Activated CD4-positive, alpha-beta T cell treated with anti-CD3 and anti-CD28 coated beads for 24 hours (primary cell): ENCODE results near the gene PHACTR3.

ENCODE experiments used
- DNase-seq, 2 donors: peaks; one replicate each; pipeline ENCODE4 v3.0.0-alpha.2; 2020; ENCODE audit warnings: low read depth in 2 of 2

The PHACTR3 gene

GRCh38 chr20:59647271-59647670 is 42.9 kb downstream of the PHACTR3 start:
- DNase-seq: no peak

- DNase-seq: no peak
Observed at GRCh38 chr20:59648466-59649070, 44.2 kb downstream of the PHACTR3 start.

GRCh38 chr20:59650418-59650817 is 46.1 kb downstream of the PHACTR3 start:
- no peak for DNase-seq

GRCh38 chr20:59652381-59652780 is 48.0 kb downstream of the PHACTR3 start:
- no peak for DNase-seq

- no peak for DNase-seq
Observed at GRCh38 chr20:59656417-59656816, 52.1 kb downstream of the PHACTR3 start.

- DNase-seq: no peak
Observed at GRCh38 chr20:59657459-59658046, 53.2 kb downstream of the PHACTR3 start.

GRCh38 chr20:59660471-59660870 is 56.1 kb downstream of the PHACTR3 start:
- DNase-seq: no peak

GRCh38 chr20:59661153-59661552 is 56.8 kb downstream of the PHACTR3 start:
- no peak for DNase-seq

GRCh38 chr20:59661621-59662020 is 57.3 kb downstream of the PHACTR3 start:
- no peak for DNase-seq

GRCh38 chr20:59662161-59662560 is 57.8 kb downstream of the PHACTR3 start:
- DNase-seq: no peak

- DNase-seq: no peak
Observed at GRCh38 chr20:59662856-59663512, 58.6 kb downstream of the PHACTR3 start.

- DNase-seq: no peak
Observed at GRCh38 chr20:59663513-59664060, 59.2 kb downstream of the PHACTR3 start.

GRCh38 chr20:59664421-59664941 is 60.1 kb downstream of the PHACTR3 start:
- DNase-seq: no peak

GRCh38 chr20:59665656-59666555 is 61.6 kb downstream of the PHACTR3 start:
- DNase-seq: no peak

GRCh38 chr20:59666586-59666985 is 62.2 kb downstream of the PHACTR3 start:
- no peak for DNase-seq

GRCh38 chr20:59667131-59667530 is 62.8 kb downstream of the PHACTR3 start:
- DNase-seq: no peak

GRCh38 chr20:59667981-59668515 is 63.7 kb downstream of the PHACTR3 start:
- no peak for DNase-seq

- no peak for DNase-seq
Observed at GRCh38 chr20:59668926-59669850, 64.8 kb downstream of the PHACTR3 start.

- no peak for DNase-seq
Observed at GRCh38 chr20:59670786-59671492, 66.6 kb downstream of the PHACTR3 start.
